ENCODE results near the gene LRRC8E.

The LRRC8E gene

GRCh38 chr19:7910321-7911161 is 22.2 kb downstream of the LRRC8E start:
- no peaks in the 10 kb centered on the region for H3K9me3 ChIP-seq (ENCODE audit: insufficient read depth, low read depth, low read length)
- peaks cover 20% of the 10 kb centered on the region; the same call in 1 of the 2 replicates for H3K36me3 ChIP-seq (ENCODE audit: insufficient read depth, low read length)
- H3K4me1 ChIP-seq (ENCODE audit: insufficient read depth, low read length, poor library complexity, severe bottlenecking), result peaks cover 8% of the 10 kb centered on the region
- H3K4me3 ChIP-seq (ENCODE audit: low read length, poor library complexity, severe bottlenecking), result no peak overlapping the region
- no peak for TF ChIP-seq EZH2phosphoT487 (IDR thresholded peaks at IDR 0.05; ENCODE audit: borderline replicate concordance)
- no peak for TF ChIP-seq CTCF (conservative IDR thresholded peaks at IDR 0.05; ENCODE audit: low read length)
- H3K9me2 ChIP-seq (replicated peaks; ENCODE audit: low read depth, low read length), result no peaks in the 10 kb centered on the region
- H4K20me1 ChIP-seq (ENCODE audit: insufficient read depth, low read length, poor library complexity, severe bottlenecking), result peaks cover 23% of the 10 kb centered on the region
- H3K4me2 ChIP-seq (ENCODE audit: low read depth, low read length, poor library complexity, severe bottlenecking), result no peak overlapping the region
- no peaks in the 10 kb centered on the region for H3F3A ChIP-seq (ENCODE audit: low read depth)
- no peak overlapping the region for H2AFZ ChIP-seq (ENCODE audit: low read length)
- no peak overlapping the region for H3K9ac ChIP-seq (ENCODE audit: low read depth, low read length, poor library complexity, severe bottlenecking)
- peaks cover 30% of the 10 kb centered on the region for H3K79me2 ChIP-seq (ENCODE audit: insufficient read depth, low read length)
- no peaks in the 10 kb centered on the region for H3K27me3 ChIP-seq (ENCODE audit: insufficient read depth, low read length, poor library complexity, severe bottlenecking)

GRCh38 chr19:7911508-7912143 is 23.3 kb downstream of the LRRC8E start:
- peaks cover 15% of the 10 kb centered on the region for H4K20me1 ChIP-seq (ENCODE audit: insufficient read depth, low read length, poor library complexity, severe bottlenecking)
- H3K9me2 ChIP-seq (replicated peaks; ENCODE audit: low read depth, low read length), result no peaks in the 10 kb centered on the region
- H3K4me1 ChIP-seq (ENCODE audit: insufficient read depth, low read length, poor library complexity, severe bottlenecking), result no peaks in the 10 kb centered on the region
- no peaks in the 10 kb centered on the region for H3F3A ChIP-seq (ENCODE audit: low read depth)
- TF ChIP-seq CTCF (conservative IDR thresholded peaks at IDR 0.05; ENCODE audit: low read length) (no peak), EZH2phosphoT487 (IDR thresholded peaks at IDR 0.05; ENCODE audit: borderline replicate concordance) (no peak)
- no peaks in the 10 kb centered on the region for H3K27me3 ChIP-seq (ENCODE audit: insufficient read depth, low read length, poor library complexity, severe bottlenecking)
- peaks cover 20% of the 10 kb centered on the region; the same call in 1 of the 2 replicates for H3K36me3 ChIP-seq (ENCODE audit: insufficient read depth, low read length)
- H3K9me3 ChIP-seq (ENCODE audit: insufficient read depth, low read depth, low read length), result no peaks in the 10 kb centered on the region
- peaks cover 19% of the 10 kb centered on the region; the same call in 1 of the 2 replicates for H3K79me2 ChIP-seq (ENCODE audit: insufficient read depth, low read length)
- H3K4me2 ChIP-seq (ENCODE audit: low read depth, low read length, poor library complexity, severe bottlenecking), result no peak overlapping the region
- no peak overlapping the region for H3K4me3 ChIP-seq (ENCODE audit: low read length, poor library complexity, severe bottlenecking)
- H2AFZ ChIP-seq (ENCODE audit: low read length), result no peak overlapping the region
- no peak overlapping the region for H3K9ac ChIP-seq (ENCODE audit: low read depth, low read length, poor library complexity, severe bottlenecking)

GRCh38 chr19:7912144-7912696 is 23.9 kb downstream of the LRRC8E start:
- no peaks in the 10 kb centered on the region for H3K27me3 ChIP-seq (ENCODE audit: insufficient read depth, low read length, poor library complexity, severe bottlenecking)
- H3K9ac ChIP-seq (ENCODE audit: low read depth, low read length, poor library complexity, severe bottlenecking), result no peak overlapping the region
- no peaks in the 10 kb centered on the region for H3F3A ChIP-seq (ENCODE audit: low read depth)
- no peaks in the 10 kb centered on the region for H3K9me3 ChIP-seq (ENCODE audit: insufficient read depth, low read depth, low read length)
- peaks cover 20% of the 10 kb centered on the region; the same call in 1 of the 2 replicates for H3K36me3 ChIP-seq (ENCODE audit: insufficient read depth, low read length)
- H3K9me2 ChIP-seq (replicated peaks; ENCODE audit: low read depth, low read length), result no peaks in the 10 kb centered on the region
- no peak overlapping the region for H3K4me3 ChIP-seq (ENCODE audit: low read length, poor library complexity, severe bottlenecking)
- H4K20me1 ChIP-seq (ENCODE audit: insufficient read depth, low read length, poor library complexity, severe bottlenecking), result peaks cover 12% of the 10 kb centered on the region
- TF ChIP-seq CTCF (conservative IDR thresholded peaks at IDR 0.05; ENCODE audit: low read length) (no peak), EZH2phosphoT487 (IDR thresholded peaks at IDR 0.05; ENCODE audit: borderline replicate concordance) (no peak)
- H3K79me2 ChIP-seq (ENCODE audit: insufficient read depth, low read length), result peaks cover 15% of the 10 kb centered on the region; the same call in 1 of the 2 replicates
- no peak overlapping the region for H3K4me2 ChIP-seq (ENCODE audit: low read depth, low read length, poor library complexity, severe bottlenecking)
- H2AFZ ChIP-seq (ENCODE audit: low read length), result no peak overlapping the region
- H3K4me1 ChIP-seq (ENCODE audit: insufficient read depth, low read length, poor library complexity, severe bottlenecking), result no peaks in the 10 kb centered on the region
